Measurements from ENCODE around the gene N4BP2.

The N4BP2 gene

GRCh38 chr4:40196272-40196671, 139.6 kb downstream of the N4BP2 start:
- H3K27ac Mint-ChIP-seq = peak overlapping the region; percentile 98
- no peaks in the 10 kb centered on the region for H3K27me3 Mint-ChIP-seq (ENCODE audit: low read depth)

GRCh38 chr4:40196724-40197281, 140.2 kb downstream of the N4BP2 start, which contains the start of gene RHOH:
Gene RHOH, plus strand, starts transcription at chr4:40197031. Its CDS starts 46,356 bp downstream, at chr4:40243387.
- H3K9me3 Mint-ChIP-seq = no peaks in the 10 kb centered on the region
- peaks cover 56% of the 10 kb centered on the region for H3K4me1 Mint-ChIP-seq (ENCODE audit: low read depth)
- H3K27me3 Mint-ChIP-seq (ENCODE audit: low read depth) = no peaks in the 10 kb centered on the region
- peak within 1 kb of the TSS; percentile 97 for H3K4me3 Mint-ChIP-seq
- peaks cover 43% of the 10 kb centered on the region for H3K36me3 Mint-ChIP-seq (ENCODE audit: low read depth)
- peak within 1 kb of the TSS; percentile 98 for H3K27ac Mint-ChIP-seq

More at GRCh38 chr4:40196272-40196671, 139.6 kb downstream of the N4BP2 start:
- H3K4me3 Mint-ChIP-seq = peak overlapping the region; percentile 97
- peaks cover 40% of the 10 kb centered on the region for H3K36me3 Mint-ChIP-seq (ENCODE audit: low read depth)
- no peaks in the 10 kb centered on the region for H3K9me3 Mint-ChIP-seq
- peaks cover 60% of the 10 kb centered on the region for H3K4me1 Mint-ChIP-seq (ENCODE audit: low read depth)

DNA sequence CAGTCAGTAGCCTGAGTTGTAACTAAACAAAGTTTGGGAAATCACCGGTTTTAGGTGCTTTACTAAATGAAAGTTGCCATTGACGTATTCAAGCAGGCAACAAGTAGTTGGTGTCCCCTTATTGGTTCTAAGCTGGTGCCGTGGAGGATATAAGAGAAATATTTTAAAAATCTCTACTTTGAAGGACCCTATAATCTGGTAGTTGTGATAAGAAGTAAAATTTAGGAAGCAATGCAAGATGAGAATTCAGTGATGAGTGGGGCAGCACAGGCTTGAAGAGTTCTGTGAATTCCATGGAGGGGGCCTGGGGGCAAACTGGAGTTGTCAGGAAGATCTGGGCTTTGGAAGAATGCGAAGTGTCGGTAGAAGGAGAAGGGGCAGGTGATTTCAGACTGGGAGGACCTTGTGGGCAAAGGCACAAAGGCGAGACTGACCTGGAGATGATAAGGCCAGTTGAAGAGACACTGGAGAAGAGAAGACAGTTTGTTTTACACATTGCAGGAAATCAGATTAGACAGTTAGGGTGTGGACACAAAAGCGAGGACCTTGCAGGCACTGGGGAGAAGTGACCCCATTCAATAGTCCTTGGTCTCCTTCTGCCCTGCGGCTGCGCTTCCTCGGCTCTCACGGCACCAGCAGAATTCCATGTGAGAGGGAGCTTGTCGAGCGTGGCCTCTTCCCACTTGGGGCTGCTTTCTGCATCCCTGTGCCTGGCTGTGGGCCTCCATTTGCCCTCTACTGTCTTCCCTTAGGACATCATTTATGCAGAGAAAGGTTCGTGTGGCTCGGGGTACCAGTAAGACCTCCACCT, 141.4 kb downstream of the N4BP2 start:
- Mint-ChIP-seq H3K4me3 (peak overlapping the region; percentile 97), H3K27me3 (ENCODE audit: low read depth) (no peaks in the 10 kb centered on the region), H3K4me1 (ENCODE audit: low read depth) (peaks cover 53% of the 10 kb centered on the region), H3K9me3 (no peaks in the 10 kb centered on the region), H3K27ac (peak overlapping the region; percentile 98), H3K36me3 (ENCODE audit: low read depth) (peaks cover 52% of the 10 kb centered on the region)

- H3K27me3 Mint-ChIP-seq (ENCODE audit: low read depth) = no peaks in the 10 kb centered on the region
- H3K9me3 Mint-ChIP-seq = no peaks in the 10 kb centered on the region
- H3K4me1 Mint-ChIP-seq (ENCODE audit: low read depth) = peaks cover 51% of the 10 kb centered on the region
- peak overlapping the region; percentile 97 for H3K4me3 Mint-ChIP-seq
- peak overlapping the region; percentile 98 for H3K27ac Mint-ChIP-seq
- H3K36me3 Mint-ChIP-seq (ENCODE audit: low read depth) = peaks cover 61% of the 10 kb centered on the region
Measured at GRCh38 chr4:40199179-40199670, 142.6 kb downstream of the N4BP2 start.

DNA sequence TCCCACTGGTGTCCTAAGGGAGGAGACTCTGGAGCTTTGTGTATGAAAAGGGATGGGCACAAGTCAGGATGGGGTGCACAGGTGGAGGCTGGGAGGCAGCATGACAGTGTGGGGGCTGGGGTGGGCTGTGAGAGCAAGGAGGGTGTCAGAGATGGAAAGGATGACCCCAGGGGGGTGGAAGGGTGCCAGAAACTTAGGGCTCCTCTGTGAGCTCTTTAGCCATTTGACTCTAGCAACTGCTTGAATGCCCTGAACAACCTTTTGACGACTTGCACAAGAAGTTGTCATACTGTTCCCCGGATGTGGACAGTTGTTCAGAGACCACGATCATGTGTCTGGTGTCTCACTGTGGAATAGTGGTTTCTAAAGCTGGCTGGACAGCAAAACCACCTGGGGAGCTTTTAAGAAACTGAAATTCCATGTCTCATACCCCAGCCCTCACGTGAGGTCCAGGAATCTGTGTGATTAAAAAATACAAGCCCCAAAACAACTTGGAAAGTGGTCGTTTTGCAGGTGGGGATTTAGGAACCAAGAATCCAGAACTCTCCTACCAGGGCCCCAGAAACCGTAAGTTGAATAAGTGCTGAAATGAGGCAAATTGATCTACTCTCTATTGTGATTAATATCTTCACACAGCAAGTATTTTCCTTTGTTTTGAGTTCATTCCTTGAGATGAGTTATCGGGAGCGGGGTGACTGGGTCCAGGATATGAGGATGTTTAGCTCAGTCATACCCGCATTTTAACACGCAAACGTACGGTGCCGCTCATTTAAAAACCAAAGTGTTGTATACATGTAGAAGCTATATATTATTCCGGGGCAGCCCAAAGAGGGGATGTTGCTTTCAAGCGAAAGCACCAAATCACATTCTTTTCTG, 143.6 kb downstream of the N4BP2 start:
- H3K9me3 Mint-ChIP-seq = no peaks in the 10 kb centered on the region

GRCh38 chr4:40200875-40201801, 144.5 kb downstream of the N4BP2 start:
- H3K27ac Mint-ChIP-seq = peak overlapping the region; percentile 98
- peaks cover 51% of the 10 kb centered on the region for H3K4me1 Mint-ChIP-seq (ENCODE audit: low read depth)
- no peaks in the 10 kb centered on the region for H3K27me3 Mint-ChIP-seq (ENCODE audit: low read depth)
- no peaks in the 10 kb centered on the region for H3K9me3 Mint-ChIP-seq
- H3K36me3 Mint-ChIP-seq (ENCODE audit: low read depth) = peaks cover 74% of the 10 kb centered on the region
- H3K4me3 Mint-ChIP-seq = peak overlapping the region; percentile 97

More for the DNA sequence above, 143.6 kb downstream of the N4BP2 start:
- peak overlapping the region; percentile 97 for H3K4me3 Mint-ChIP-seq
- H3K27me3 Mint-ChIP-seq (ENCODE audit: low read depth) = no peaks in the 10 kb centered on the region
- peaks cover 67% of the 10 kb centered on the region for H3K36me3 Mint-ChIP-seq (ENCODE audit: low read depth)
- peaks cover 51% of the 10 kb centered on the region for H3K4me1 Mint-ChIP-seq (ENCODE audit: low read depth)
- H3K27ac Mint-ChIP-seq = peak overlapping the region; percentile 98

- H3K4me3 Mint-ChIP-seq = peak overlapping the region; percentile 97
Measured at GRCh38 chr4:40201898-40202297, 145.2 kb downstream of the N4BP2 start.

GRCh38 chr4:40202474-40202873, 145.8 kb downstream of the N4BP2 start:
- peak overlapping the region; percentile 98 for H3K27ac Mint-ChIP-seq
- H3K36me3 Mint-ChIP-seq (ENCODE audit: low read depth) = peaks cover 72% of the 10 kb centered on the region
- no peaks in the 10 kb centered on the region for H3K9me3 Mint-ChIP-seq
- H3K27me3 Mint-ChIP-seq (ENCODE audit: low read depth) = no peaks in the 10 kb centered on the region
- peaks cover 53% of the 10 kb centered on the region for H3K4me1 Mint-ChIP-seq (ENCODE audit: low read depth)
- peak overlapping the region; percentile 97 for H3K4me3 Mint-ChIP-seq

More at GRCh38 chr4:40201898-40202297, 145.2 kb downstream of the N4BP2 start:
- H3K27me3 Mint-ChIP-seq (ENCODE audit: low read depth) = no peaks in the 10 kb centered on the region
- H3K4me1 Mint-ChIP-seq (ENCODE audit: low read depth) = peaks cover 50% of the 10 kb centered on the region
- peaks cover 72% of the 10 kb centered on the region for H3K36me3 Mint-ChIP-seq (ENCODE audit: low read depth)
- no peaks in the 10 kb centered on the region for H3K9me3 Mint-ChIP-seq
- peak overlapping the region; percentile 98 for H3K27ac Mint-ChIP-seq

- Mint-ChIP-seq H3K4me1 (ENCODE audit: low read depth) (peaks cover 62% of the 10 kb centered on the region), H3K4me3 (peak overlapping the region; percentile 97), H3K9me3 (no peaks in the 10 kb centered on the region), H3K36me3 (ENCODE audit: low read depth) (peaks cover 61% of the 10 kb centered on the region), H3K27ac (peak overlapping the region; percentile 92), H3K27me3 (ENCODE audit: low read depth) (no peaks in the 10 kb centered on the region)
Measured at GRCh38 chr4:40204507-40205258, 148.0 kb downstream of the N4BP2 start.

DNA sequence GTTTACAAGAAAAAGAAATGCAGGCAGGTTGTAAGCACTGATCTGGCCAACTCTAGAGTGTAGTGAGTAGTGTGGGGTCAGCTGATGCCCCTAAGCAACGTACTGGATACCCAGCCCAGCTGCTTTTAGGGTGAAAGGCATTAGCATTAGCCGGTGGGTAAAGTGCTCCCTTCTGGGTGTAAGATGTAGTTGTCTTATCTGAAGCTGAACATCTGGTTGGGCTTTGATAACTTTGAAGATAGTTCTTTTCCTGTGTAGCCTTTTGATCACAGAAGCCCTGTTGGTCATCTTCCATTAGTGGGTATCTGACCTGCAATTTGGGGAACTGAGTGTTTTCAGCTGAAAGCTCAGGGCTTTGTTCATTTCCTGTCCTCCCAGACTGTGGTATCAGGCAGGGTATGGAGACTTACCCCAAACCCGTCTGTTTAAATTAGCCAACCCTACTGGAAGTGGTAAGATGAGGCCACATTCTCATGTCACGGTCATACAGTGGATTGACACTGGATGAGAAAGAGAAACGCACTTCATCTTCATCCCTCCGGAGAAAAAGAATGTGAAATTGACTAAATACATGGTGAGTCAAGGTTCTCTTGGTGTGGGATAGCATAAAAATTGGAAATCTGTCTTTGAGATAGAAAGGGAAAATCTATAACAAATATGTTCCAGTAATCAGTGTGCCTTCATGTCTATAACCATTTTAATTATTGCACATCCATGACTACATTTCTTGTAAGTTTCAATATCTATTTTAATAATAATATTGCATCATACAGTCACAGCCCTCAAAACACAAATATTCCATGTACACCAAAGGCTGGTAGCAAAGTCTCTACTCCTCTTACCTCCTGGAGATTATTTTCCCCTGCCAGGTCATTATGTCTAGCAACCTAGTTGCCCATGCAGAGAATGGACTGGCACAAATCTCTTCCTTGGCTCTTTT, 148.9 kb downstream of the N4BP2 start:
- H3K36me3 Mint-ChIP-seq (ENCODE audit: low read depth) = peaks cover 61% of the 10 kb centered on the region
- H3K9me3 Mint-ChIP-seq = no peaks in the 10 kb centered on the region
- H3K4me3 Mint-ChIP-seq = peak overlapping the region; percentile 97
- peaks cover 68% of the 10 kb centered on the region for H3K4me1 Mint-ChIP-seq (ENCODE audit: low read depth)
- H3K27me3 Mint-ChIP-seq (ENCODE audit: low read depth) = no peaks in the 10 kb centered on the region
- H3K27ac Mint-ChIP-seq = peak overlapping the region; percentile 92

DNA sequence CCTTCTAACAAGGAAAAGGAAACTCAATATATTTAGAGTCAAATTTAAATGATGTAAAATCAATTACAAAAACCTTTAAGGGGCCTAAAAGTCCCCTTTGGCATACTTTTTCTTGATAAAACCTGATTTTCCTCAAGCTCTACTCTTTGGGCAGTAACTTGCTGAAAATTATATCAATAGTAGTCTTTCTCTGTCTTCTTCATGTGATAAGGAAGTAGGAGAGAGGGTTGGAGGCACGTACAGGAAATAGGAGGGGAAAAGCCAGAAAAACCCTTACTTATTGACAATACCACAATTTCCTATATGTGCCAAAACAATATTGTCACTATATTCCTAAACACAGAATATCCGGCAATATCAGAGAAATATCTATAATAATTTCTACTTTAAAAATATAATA, 149.8 kb downstream of the N4BP2 start:
- peaks cover 59% of the 10 kb centered on the region for H3K36me3 Mint-ChIP-seq (ENCODE audit: low read depth)
- no peaks in the 10 kb centered on the region for H3K27me3 Mint-ChIP-seq (ENCODE audit: low read depth)
- H3K27ac Mint-ChIP-seq = peak overlapping the region; percentile 92
- H3K4me3 Mint-ChIP-seq = peak overlapping the region; percentile 97
- H3K4me1 Mint-ChIP-seq (ENCODE audit: low read depth) = peaks cover 69% of the 10 kb centered on the region
- no peaks in the 10 kb centered on the region for H3K9me3 Mint-ChIP-seq
